HEK293 (cell line): Measurements from ENCODE around the gene DBF4B.
"Not testable (repeated sequence)": the region's sequence is repeated elsewhere in the genome, so short reads cannot be mapped to it uniquely, and the experiment has no call there.

Source experiments
- CTCF ChIA-PET: fragments of 350-600 bp; formaldehyde crosslinking; extraction: SDS; loops from one replicate; lab custom pipeline; 2021; ENCODE audit warnings: antibody characterized with exemption; lab: Yijun Ruan, JAX
- POLR2A ChIA-PET: fragments of 300-600 bp; formaldehyde crosslinking; extraction: SDS; loops from one replicate; lab custom pipeline; 2020; ENCODE audit warnings: antibody characterized with exemption, inconsistent platforms; lab: Yijun Ruan, JAX
- H3K27ac ChIP-seq: fragments of 200-500 bp; sonication (Bioruptor generic); 2 replicates; pipeline ENCODE4 v1.5.1; 2014; ENCODE audit warnings: low read depth, low read length, control low read depth, inconsistent platforms; ENCODE audit errors: extremely low read depth
- H3K36me3 ChIP-seq, 2 experiments: fragments of 200-500 bp in 1 of 2; sonication (Bioruptor generic) in 1 of 2; 1 replicate in 1 of 2; 2 replicates in 1 of 2; pipeline ENCODE4 v1.5.1; 2014 to 2017; ENCODE audit warnings: inconsistent platforms in 2 of 2, low read length in 2 of 2; ENCODE audit not compliant: control insufficient read depth in 2 of 2, insufficient read depth in 1 of 2
- H3K4me1 ChIP-seq: fragments of 200-500 bp; sonication (Bioruptor generic); 2 replicates; pipeline ENCODE4 v1.5.1; 2014; ENCODE audit warnings: mild to moderate bottlenecking, low read length, inconsistent platforms; ENCODE audit not compliant: control insufficient read depth, insufficient read depth
- H3K4me3 ChIP-seq: 2 replicates; pipeline ENCODE4 v1.5.1; 2011; ENCODE audit warnings: low read depth, mild to moderate bottlenecking, control low read depth, low read length, moderate library complexity
- H3K9me3 ChIP-seq: fragments of 200-500 bp; sonication (Bioruptor generic); 2 replicates; pipeline ENCODE4 v1.5.1; 2014; ENCODE audit warnings: low read depth, low read length, inconsistent platforms; ENCODE audit not compliant: control insufficient read depth, insufficient read depth
- ELK4 ChIP-seq: IDR thresholded peaks from 2 replicates; pipeline ENCODE4 v1.6.1; 2011; ENCODE audit warnings: mild to moderate bottlenecking, low read depth, low read length, borderline replicate concordance
- OVOL3 ChIP-seq: fragments of 450-650 bp; formaldehyde crosslinking; IDR thresholded peaks from 2 replicates; pipeline ENCODE4 v1.5.1; 2016; ENCODE audit warnings: missing biosample characterization, missing genetic modification characterization
- PRDM1 ChIP-seq: fragments of 450-650 bp; formaldehyde crosslinking; IDR thresholded peaks from 2 replicates; pipeline ENCODE4; 2016; ENCODE audit warnings: missing biosample characterization, missing genetic modification characterization
- SALL2 ChIP-seq: fragments of 450-650 bp; formaldehyde crosslinking; IDR thresholded peaks from 2 replicates; pipeline ENCODE4 v1.5.0; 2017; ENCODE audit warnings: missing biosample characterization, mild to moderate bottlenecking, missing genetic modification characterization, borderline replicate concordance
- SETDB1 ChIP-seq: IDR thresholded peaks from one replicate; pipeline ENCODE4 v1.6.1; 2017; ENCODE audit warnings: mild to moderate bottlenecking, low read length, moderate library complexity, mixed read lengths; ENCODE audit not compliant: insufficient read length
- ZBTB44 ChIP-seq: fragments of 450-650 bp; IDR thresholded peaks from 2 replicates; pipeline ENCODE4 v1.5.1; 2018; ENCODE audit warnings: missing biosample characterization, mild to moderate bottlenecking, missing genetic modification characterization
- ZNF138 ChIP-seq: fragments of 450-650 bp; formaldehyde crosslinking; IDR thresholded peaks from 2 replicates; pipeline ENCODE4 v1.5.1; 2016; ENCODE audit warnings: missing biosample characterization, missing genetic modification characterization, borderline replicate concordance
- ZNF175 ChIP-seq: fragments of 450-650 bp; formaldehyde crosslinking; IDR thresholded peaks from 2 replicates; pipeline ENCODE4 v1.5.1; 2016; ENCODE audit warnings: missing biosample characterization, missing genetic modification characterization
- ZNF19 ChIP-seq: fragments of 450-650 bp; formaldehyde crosslinking; IDR thresholded peaks from 2 replicates; pipeline ENCODE4; 2016; ENCODE audit warnings: missing biosample characterization, missing genetic modification characterization, low read depth
- ZNF214 ChIP-seq: fragments of 450-650 bp; formaldehyde crosslinking; IDR thresholded peaks from 2 replicates; pipeline ENCODE4 v1.5.1; 2017; ENCODE audit warnings: missing biosample characterization, mild to moderate bottlenecking, missing genetic modification characterization, borderline replicate concordance
- ZNF248 ChIP-seq: fragments of 450-650 bp; formaldehyde crosslinking; IDR thresholded peaks from 2 replicates; pipeline ENCODE4 v1.5.1; 2017; ENCODE audit warnings: missing biosample characterization, missing genetic modification characterization
- ZNF37A ChIP-seq: fragments of 450-650 bp; IDR thresholded peaks from 2 replicates; pipeline ENCODE4 v1.5.1; 2018; ENCODE audit warnings: missing biosample characterization, missing genetic modification characterization
- ZNF404 ChIP-seq: fragments of 450-650 bp; formaldehyde crosslinking; IDR thresholded peaks from 2 replicates; pipeline ENCODE4 v1.5.1; 2017; ENCODE audit warnings: missing biosample characterization, missing genetic modification characterization
- ZNF585B ChIP-seq: fragments of 450-650 bp; formaldehyde crosslinking; IDR thresholded peaks from 2 replicates; pipeline ENCODE4 v1.5.1; 2016; ENCODE audit warnings: missing biosample characterization, missing genetic modification characterization
- ZNF610 ChIP-seq: fragments of 450-650 bp; formaldehyde crosslinking; IDR thresholded peaks from 2 replicates; pipeline ENCODE4 v1.5.1; 2016; ENCODE audit warnings: missing biosample characterization, missing genetic modification characterization, borderline replicate concordance
- ZNF626 ChIP-seq: fragments of 450-650 bp; sonication (Bioruptor Pico); formaldehyde crosslinking; IDR thresholded peaks from 2 replicates; pipeline ENCODE4 v1.5.1; 2018; ENCODE audit warnings: missing biosample characterization, missing genetic modification characterization, inconsistent platforms
- ZNF785 ChIP-seq: fragments of 450-650 bp; formaldehyde crosslinking; IDR thresholded peaks from 2 replicates; pipeline ENCODE4 v1.5.1; 2016; ENCODE audit warnings: missing biosample characterization, missing genetic modification characterization
- TF ChIP-seq, protein P1 (sequence below): fragments of 450-650 bp; formaldehyde crosslinking; IDR thresholded peaks from 2 replicates; pipeline ENCODE4 v1.5.1; 2016; ENCODE audit warnings: missing biosample characterization, missing genetic modification characterization
- TF ChIP-seq, protein P2 (sequence below): fragments of 450-650 bp; formaldehyde crosslinking; IDR thresholded peaks from 2 replicates; pipeline ENCODE4 v1.5.1; 2017; ENCODE audit warnings: missing biosample characterization, missing genetic modification characterization
- TF ChIP-seq, protein P3 (sequence below): fragments of 450-650 bp; formaldehyde crosslinking; IDR thresholded peaks from 2 replicates; pipeline ENCODE4 v1.5.1; 2016; ENCODE audit warnings: missing biosample characterization, missing genetic modification characterization

Gene DBF4B

DNA sequence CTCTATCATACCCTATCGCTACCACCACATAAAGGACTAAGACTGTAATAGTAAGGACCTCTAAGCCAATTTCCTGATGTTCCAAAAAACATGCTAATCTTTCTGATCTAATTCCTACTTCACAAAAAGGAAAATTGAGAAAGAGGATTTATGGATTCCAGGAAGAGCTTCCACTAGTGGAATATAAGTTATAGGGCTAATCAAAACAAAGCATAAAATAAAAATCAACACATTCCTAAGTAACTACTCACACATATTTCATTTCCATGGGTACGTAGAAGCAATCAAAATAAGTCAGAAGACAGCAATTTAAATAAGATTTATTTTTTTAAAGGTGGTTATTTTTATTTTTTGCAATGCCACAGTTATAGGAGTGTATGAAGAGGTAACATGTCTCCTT lies 31.3 kb upstream of the DBF4B start:
- ChIA-PET CTCF (interaction anchor here (0.6 to 3.5 kb wide), 4 partner anchors 9 to 144 kb away, joined by 3 to 17 read pairs (median 4); no protein-coding TSS in a partner anchor), POLR2A (no interaction called here)
- TF ChIP-seq ELK4 (no peak), ZBTB44 (no peak), ZNF785 (tag by site-specific recombination) (no peak), ZNF214 (tag by site-specific recombination) (no peak), PRDM1 (tag by site-specific recombination) (no peak), SALL2 (no peak), ZNF585B (no peak)
- Histone ChIP-seq H3K36me3 (peaks cover 46 to 72% of the 10 kb centered on the region in 2 experiments), H3K27ac (no peak overlapping the region), H3K4me3 (no peak overlapping the region), H3K9me3 (no peaks in the 10 kb centered on the region), H3K4me1 (no peaks in the 10 kb centered on the region)

GRCh38 chr17:44683303-44683702 lies 25.2 kb upstream of the DBF4B start:
- H3K9me3 ChIP-seq, H3K27ac ChIP-seq, H3K4me3 ChIP-seq, POLR2A ChIA-PET, H3K4me1 ChIP-seq: not testable (repeated sequence)
- CTCF ChIA-PET = interaction anchor here (0.6 to 4.6 kb wide), 6 partner anchors 11 to 683 kb away, joined by 3 to 32 read pairs (median 3); no protein-coding TSS in a partner anchor
- peaks cover 64 to 72% of the 10 kb centered on the region in 2 experiments for H3K36me3 ChIP-seq

DNA sequence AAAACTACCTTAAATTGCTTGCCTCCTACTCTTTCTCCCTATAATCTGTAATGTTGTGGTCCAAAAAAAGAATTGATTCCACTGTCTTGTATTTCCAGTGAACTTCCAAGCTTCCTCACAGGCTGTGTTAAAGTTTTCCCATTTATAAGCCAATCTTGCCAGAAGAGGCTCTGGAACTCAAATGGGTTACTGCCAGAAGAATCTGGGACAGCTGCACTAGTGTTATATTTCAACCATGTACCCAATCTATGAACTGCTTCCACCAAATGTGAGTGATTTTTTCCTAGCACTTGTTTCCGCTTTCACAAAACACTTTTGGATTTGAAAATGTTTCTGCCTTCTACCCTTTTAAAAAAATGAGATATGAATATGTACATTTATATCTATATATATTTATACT lies 20.7 kb upstream of the DBF4B start:
- H3K36me3 ChIP-seq = peaks cover 30 to 36% of the 10 kb centered on the region in 2 experiments
- TF ChIP-seq ZNF37A (tag by site-specific recombination) = no peak
- TF ChIP-seq ZNF610 (tag by site-specific recombination) = no peak
- no peak for TF ChIP-seq ZNF138
- no peak for TF ChIP-seq ZNF19 (tag by site-specific recombination)
- no peak for TF ChIP-seq ZNF248 (tag by site-specific recombination)
- TF ChIP-seq OVOL3 (tag by site-specific recombination) = no peak
- TF ChIP-seq, protein P1, sequence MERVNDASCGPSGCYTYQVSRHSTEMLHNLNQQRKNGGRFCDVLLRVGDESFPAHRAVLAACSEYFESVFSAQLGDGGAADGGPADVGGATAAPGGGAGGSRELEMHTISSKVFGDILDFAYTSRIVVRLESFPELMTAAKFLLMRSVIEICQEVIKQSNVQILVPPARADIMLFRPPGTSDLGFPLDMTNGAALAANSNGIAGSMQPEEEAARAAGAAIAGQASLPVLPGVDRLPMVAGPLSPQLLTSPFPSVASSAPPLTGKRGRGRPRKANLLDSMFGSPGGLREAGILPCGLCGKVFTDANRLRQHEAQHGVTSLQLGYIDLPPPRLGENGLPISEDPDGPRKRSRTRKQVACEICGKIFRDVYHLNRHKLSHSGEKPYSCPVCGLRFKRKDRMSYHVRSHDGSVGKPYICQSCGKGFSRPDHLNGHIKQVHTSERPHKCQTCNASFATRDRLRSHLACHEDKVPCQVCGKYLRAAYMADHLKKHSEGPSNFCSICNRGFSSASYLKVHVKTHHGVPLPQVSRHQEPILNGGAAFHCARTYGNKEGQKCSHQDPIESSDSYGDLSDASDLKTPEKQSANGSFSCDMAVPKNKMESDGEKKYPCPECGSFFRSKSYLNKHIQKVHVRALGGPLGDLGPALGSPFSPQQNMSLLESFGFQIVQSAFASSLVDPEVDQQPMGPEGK = no peak
- TF ChIP-seq, protein P2, sequence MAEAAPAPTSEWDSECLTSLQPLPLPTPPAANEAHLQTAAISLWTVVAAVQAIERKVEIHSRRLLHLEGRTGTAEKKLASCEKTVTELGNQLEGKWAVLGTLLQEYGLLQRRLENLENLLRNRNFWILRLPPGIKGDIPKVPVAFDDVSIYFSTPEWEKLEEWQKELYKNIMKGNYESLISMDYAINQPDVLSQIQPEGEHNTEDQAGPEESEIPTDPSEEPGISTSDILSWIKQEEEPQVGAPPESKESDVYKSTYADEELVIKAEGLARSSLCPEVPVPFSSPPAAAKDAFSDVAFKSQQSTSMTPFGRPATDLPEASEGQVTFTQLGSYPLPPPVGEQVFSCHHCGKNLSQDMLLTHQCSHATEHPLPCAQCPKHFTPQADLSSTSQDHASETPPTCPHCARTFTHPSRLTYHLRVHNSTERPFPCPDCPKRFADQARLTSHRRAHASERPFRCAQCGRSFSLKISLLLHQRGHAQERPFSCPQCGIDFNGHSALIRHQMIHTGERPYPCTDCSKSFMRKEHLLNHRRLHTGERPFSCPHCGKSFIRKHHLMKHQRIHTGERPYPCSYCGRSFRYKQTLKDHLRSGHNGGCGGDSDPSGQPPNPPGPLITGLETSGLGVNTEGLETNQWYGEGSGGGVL (tag by site-specific recombination) = no peak
- TF ChIP-seq, protein P3, sequence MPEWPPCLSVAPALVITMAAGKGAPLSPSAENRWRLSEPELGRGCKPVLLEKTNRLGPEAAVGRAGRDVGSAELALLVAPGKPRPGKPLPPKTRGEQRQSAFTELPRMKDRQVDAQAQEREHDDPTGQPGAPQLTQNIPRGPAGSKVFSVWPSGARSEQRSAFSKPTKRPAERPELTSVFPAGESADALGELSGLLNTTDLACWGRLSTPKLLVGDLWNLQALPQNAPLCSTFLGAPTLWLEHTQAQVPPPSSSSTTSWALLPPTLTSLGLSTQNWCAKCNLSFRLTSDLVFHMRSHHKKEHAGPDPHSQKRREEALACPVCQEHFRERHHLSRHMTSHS (tag by site-specific recombination) = no peak
- TF ChIP-seq ZNF626 (tag by site-specific recombination) = no peak
- TF ChIP-seq ZNF214 (tag by site-specific recombination) = no peak
- no peak for TF ChIP-seq ZNF175
- TF ChIP-seq SETDB1 = no peak
- TF ChIP-seq ZNF404 = no peak

More for the DNA sequence above, 20.7 kb upstream of the DBF4B start:
- CTCF ChIA-PET = interaction anchor here (0.6 to 1.3 kb wide), 3 partner anchors 15 to 288 kb away, joined by 3 to 4 read pairs (median 3); no protein-coding TSS in a partner anchor
- H3K4me3 ChIP-seq = no peak overlapping the region
- no peaks in the 10 kb centered on the region for H3K9me3 ChIP-seq
- H3K4me1 ChIP-seq = peaks cover 2% of the 10 kb centered on the region; the same call in 1 of the 2 replicates
- POLR2A ChIA-PET = interaction anchor here (2.7 kb wide), 1 partner anchor 21 kb away, joined by 10 read pairs; the partner anchor contains the start of gene DBF4B
- H3K27ac ChIP-seq = no peak overlapping the region
